CD4-positive, alpha-beta T cell treated with Interferon alpha-2 for 1 hour (primary cell): ENCODE measurements around the gene LGI4.
"Not testable (repeated sequence)": the region's sequence is repeated elsewhere in the genome, so short reads cannot be mapped to it uniquely, and the experiment has no call there.

Experiments used
- DNase-seq, 2 donors: peaks; one replicate each; pipeline ENCODE4 v3.0.0-alpha.2; 2020 to 2022

LGI4 gene

DNA sequence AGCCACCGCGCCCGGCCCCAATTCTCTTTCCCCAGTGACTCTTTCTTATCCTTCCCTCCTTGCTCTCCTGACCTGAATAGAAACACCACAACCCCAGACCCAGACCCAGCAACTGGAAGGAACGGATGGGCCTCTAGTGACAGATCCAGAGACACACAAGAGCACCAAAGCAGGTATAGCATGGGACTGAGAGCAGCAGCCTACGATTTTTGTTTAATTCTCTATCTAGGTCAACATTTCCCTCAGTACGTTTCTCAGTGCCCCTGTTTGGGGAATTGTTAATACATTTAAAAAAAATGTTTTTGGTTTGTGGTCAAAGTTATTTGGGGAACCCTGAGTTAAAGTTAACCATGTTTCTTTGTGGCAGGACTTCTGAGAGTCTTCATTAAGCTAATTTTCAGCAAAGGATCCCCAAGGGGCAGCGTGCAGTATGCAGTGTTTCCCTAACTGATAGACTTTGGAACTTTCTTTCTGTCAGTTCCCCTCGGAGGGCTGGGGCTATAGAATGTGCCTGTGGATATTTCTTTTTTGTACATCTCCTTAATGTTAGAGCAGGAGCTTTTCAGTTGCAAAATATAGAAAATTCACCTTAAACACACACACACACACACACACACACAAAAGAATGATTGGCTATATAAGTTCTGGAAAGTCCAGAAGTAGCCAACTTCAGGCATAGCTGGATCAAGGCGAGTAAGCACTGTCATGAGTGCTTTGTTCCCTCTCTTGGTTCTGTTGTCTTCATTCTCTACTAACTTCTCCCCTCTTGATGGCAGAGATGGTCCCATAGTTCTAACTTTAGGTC, 26.0 kb upstream of the LGI4 start:
- no peak for DNase-seq

DNA sequence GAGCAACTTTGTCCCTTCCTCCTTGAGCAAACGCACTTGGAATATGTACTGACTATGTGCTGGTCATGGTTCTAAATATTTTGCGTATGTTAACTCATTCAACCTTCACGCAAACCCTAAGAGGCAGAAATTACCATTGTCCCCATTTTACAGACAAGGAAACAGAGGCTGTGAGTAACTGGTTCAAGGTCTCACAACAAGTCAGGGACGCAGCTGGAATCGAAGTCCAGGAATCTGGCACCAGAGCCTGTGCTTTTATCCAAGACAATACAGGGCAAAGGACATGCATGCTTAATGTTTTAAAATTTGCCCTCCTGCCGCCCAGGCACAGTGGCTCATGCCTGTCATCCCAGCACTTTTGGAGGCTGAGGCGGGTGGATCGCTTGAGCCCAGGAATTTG, 24.7 kb upstream of the LGI4 start:
- DNase-seq = no peak

DNA sequence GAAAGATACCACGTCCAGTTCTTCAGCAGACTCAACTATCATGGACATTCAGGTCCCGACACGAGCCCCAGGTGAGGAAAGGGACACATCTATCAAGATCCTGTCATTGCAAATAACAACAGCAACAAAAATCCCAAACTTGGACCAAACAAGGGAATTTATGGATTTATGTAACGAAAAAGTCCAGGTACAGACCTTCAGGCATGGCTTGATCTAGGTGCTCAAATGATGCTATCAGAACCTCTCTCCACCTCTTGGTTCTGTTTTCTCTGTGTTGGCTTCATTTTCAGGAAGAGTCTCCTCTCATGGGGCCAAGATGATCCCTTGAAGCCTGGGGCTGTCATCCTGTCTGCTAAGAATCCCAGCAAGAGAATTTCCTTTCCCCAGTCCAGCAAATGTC, 22.6 kb upstream of the LGI4 start:
- DNase-seq = no peak

DNA sequence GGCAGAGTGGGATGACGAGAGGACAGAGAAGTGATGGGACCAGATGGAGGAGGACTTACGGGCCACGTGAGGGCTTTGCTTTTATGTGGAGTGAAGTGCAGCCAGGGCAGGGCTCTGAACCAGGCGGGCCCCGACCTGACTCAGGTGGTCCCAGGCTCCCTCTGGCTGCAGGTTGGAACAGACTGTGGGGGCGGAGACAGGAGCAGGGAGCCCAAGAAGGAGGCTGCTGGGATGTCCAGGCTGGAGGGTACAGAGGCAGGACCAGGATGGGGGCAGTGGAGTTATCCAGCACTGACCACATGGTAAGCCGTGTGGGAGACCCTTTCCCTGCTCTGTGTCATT, 21.8 kb upstream of the LGI4 start:
- DNase-seq = no peak

DNA sequence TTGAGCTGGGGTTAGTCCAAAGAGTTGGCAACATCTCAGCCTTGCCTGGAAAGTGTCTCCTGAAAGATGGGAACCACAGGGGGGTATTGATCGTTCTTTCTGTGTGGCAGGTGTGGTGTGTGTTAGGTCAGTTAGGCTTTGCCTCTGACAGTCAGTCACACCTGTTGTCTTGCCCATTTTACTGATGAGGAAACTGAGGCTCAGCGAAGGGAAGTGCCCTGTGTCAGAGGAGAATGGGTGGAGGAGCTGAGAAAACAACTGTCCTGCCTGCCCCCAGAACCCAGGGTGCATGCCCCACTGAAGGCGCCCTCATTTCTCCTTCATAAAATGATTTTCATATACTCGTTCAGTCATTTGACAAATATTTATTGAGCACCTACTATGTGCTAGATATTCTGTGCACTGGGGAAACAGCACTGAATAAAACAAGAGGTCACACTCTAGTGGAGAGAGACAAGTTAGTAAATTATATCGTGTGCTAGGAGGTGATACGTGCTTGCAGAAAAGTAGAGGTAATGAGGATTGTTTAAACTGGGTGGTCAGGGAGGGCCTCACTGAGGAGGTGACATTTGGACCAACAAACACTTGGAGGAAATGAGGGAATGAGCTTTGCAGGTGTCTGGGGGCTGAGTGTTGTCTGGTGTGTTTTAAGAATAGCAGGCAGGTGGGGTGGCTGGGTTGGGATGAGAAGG, 21.3 kb upstream of the LGI4 start:
- no peak for DNase-seq

DNA sequence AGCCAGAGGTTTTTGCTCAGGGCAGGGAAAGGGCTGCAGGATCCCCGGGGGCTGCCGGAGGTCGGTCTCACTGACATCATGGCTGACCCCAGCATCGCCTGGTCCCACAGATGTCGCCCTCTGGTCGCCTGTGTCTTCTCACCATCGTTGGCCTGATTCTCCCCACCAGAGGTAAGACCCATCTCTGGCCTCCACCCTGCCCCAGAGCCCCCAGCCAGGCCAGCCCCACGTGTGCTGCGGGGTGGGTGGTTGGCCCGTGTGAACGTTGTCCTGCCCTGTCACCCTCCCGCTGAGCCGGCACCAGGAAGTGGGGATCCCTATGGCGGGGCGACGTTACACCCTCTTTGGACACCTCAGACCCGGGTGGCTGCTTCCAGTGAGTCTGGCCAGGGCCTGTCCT, 20.6 kb upstream of the LGI4 start:
- DNase-seq = no peak

DNA sequence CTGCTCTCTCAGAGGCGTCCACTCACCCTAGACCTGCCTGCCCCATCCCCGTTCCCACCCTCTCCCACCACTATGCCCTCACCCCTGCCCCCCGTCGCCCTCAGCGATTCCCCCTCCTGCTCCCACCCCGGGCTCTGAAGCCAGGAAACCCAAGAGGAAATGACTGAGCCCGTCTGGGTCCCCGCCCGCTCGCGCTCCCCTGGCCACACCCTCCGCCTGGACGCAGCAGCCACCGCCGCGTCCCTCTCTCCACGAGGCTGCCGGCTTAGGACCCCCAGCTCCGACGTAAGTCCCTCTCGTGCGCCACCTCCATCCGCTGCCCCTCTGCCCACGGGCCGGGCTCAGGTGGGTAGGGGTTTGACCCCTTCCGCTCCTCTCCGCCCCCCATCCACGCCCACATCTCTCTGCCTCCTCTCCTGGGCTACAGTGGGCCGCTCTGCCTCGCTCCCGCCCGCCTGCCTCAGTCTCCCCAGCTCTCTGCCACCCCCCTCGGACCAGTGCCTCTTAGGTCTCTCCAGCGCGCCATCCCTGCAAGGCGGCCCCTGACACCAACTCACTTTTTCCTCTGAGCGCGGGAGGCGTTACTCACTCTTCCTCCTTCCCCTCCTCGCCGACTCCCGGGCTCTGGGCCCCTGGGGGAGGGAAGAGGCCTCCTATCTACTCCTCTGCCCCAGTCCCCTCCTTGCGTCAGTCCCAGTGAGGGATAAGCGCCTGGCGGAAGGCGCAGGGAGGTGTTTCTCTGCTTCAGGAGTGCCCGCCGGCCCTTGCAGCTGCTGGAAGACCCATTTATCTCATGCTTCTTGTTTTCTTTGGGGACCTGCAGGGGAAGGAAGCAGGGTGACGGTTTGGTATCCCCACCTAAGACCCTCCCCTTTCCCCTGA, 19.9 kb upstream of the LGI4 start, which contains the start of gene FXYD5:
TSS of gene FXYD5 (plus strand) at position 211 of the 882 bp plus-strand sequence. CDS start 816 bp downstream, outside the sequence.
- DNase-seq = peak; percentile 52 to 67

DNA sequence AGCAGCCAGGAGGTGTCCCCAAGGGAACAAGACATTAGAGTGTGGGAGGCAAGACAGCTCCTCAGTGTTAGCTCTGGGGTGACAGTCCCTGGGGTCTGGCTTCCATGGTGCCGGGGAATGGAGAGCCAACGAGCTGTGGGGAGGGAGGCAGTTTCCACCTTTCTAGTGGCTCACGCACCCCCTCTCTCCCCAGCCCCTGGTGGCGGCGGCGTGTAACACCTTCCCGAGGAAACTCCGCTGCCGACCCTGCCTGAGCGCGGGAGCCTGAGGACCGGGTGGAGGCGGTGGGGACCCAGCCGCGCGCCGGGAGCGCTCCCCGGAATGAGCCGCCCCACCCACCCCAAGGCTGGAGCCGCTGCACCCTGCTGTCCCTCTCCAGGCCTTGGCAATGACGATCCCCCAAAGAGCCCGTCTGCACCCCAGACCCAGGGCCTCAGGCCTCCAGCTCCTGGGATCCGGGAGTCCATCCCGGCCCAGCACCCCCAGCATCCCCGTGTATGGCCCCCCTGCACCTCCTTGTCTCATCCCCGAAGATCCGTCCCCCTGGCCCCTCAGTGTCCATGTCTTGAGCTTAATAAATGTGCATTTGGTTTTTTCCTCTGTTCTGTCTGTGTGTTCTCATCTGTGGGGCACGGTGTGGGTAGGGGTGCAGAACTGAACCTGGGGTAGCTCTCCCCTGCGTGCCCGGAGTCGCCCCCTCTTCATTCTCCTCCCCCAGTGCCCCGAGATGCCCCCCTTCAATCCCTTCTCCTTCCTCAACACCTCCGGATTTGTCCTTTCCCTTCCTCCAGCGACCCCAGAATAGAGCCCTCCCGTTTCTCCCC, 19.1 kb upstream of the LGI4 start:
- DNase-seq = peak; percentile 72 to 80

DNA sequence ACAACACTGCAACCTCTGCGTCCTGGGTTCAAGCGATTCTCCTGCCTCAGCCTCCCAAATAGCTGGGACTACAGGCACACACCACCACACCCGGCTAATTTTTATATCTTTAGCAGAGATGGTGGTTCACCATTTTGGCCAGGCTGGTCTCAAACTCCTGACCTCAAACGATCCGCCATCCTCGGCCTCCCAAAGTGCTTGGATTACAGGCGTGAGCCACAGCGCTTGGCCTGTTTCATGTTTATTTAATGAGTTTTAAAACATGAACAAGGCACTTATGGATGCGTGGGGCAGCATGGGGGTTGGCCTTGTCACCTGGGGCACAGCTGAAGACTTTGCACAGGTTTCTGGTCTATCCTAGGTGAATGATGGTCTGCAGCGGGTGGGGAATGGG, 18.3 kb upstream of the LGI4 start:
- DNase-seq = not testable (repeated sequence)

DNA sequence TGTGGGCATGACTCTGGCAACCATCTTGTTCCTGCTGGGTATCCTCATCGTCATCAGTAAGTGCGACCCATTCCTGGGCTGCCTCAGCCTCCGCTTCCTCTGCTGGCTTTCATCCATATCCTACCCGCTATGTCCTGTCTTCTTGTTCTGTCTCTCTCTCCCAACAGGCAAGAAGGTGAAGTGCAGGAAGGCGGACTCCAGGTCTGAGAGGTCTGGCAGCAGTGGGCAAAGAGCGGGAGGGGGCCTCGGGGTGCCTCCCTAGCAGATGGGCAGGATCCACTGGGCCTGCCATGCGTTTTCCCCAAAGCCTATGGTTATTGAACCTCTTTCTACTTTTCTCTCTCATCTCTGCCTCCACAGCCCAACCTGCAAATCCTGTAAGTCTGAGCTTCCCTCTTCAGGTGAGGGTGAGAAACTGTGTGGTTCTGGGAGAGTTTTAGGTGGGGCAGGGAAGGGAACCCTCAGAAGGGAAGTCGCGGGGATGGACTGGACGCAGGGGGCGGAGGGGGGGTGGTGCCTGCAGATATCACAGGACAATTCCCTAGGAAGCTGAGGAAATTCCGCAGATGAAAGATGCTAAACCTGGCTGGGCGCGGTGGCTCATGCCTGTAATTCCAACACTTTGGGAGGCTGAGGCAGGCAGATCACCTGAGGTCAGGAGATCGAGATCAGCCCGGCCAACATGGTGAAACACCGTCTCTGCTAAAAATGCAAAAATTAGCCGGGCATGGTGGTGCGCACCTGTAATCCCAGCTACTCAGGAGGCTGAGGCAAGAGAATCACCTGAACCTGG, 16.6 kb upstream of the LGI4 start:
- no peak for DNase-seq

DNA sequence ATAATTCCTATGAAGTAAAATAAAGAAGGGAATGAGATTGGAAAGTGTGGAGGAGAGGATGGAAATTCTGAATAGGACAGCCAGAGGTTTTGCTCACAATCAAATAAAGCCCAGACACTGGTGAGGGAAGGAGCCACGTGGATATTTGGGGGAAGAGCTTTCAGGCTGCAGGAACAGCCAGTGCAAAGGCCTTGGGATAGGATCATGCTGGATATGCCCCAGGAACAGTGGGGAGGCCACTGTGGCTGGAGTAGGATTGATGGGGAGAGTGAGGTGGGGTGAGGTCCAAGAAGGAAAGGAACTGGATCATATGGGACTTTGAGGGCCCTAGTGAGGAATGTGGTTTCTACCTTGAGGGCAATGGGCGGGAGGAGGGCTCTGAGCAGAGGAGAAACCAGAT, 15.6 kb upstream of the LGI4 start:
- no peak for DNase-seq

DNA sequence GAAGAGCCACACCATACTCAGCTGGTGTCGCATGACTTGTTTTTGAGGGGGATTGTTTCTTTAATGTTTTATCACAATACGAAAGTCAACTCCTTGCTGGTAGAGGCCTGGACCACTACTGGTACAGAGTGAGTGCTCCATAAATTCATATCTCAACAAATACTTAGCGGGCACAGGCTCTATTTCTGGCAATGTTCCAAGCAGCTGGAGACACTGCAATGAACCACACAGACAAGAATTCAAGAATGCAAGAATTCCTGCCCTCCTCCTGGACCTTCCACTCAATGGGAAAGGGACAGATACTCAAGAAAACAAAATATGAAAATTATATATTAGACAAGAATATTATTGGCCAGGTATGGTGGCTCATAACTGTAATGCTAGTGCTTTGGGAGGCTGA, 14.6 kb upstream of the LGI4 start:
- DNase-seq = no peak

DNA sequence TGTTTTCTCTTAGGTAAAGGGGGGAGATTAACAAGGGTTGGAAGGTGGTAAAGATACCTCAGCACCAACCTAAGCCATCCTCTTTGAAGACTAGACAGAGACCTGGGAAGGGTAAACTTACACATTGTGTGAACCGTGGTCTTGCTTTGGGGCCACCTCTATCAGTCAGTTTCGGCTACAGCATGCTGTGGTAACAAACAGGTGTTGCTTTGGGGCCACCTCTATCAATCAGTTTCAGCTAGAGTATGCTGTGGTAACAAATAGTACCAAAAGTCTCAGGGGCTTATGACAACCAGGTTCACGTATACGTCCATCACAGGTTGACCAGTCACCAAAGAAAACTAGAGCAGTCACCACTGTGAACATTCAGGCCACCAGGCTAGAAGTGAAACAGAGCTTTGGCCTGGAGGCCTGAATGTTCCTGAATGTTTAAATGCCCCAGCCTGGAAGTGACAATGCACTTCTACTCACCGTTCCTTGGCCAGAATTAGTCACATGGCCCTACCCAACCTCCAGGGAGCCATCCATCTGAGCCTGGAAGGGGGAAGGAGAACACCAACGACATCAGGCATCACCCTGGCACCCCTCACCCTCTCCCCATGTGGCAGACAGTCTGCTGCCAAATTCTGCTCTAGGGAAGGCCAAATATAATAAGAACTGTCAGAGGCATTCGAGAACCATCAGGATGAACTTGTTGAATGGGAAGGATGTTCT, 12.0 kb upstream of the LGI4 start:
- peak in 1 of 2 donors; percentile 8 for DNase-seq

DNA sequence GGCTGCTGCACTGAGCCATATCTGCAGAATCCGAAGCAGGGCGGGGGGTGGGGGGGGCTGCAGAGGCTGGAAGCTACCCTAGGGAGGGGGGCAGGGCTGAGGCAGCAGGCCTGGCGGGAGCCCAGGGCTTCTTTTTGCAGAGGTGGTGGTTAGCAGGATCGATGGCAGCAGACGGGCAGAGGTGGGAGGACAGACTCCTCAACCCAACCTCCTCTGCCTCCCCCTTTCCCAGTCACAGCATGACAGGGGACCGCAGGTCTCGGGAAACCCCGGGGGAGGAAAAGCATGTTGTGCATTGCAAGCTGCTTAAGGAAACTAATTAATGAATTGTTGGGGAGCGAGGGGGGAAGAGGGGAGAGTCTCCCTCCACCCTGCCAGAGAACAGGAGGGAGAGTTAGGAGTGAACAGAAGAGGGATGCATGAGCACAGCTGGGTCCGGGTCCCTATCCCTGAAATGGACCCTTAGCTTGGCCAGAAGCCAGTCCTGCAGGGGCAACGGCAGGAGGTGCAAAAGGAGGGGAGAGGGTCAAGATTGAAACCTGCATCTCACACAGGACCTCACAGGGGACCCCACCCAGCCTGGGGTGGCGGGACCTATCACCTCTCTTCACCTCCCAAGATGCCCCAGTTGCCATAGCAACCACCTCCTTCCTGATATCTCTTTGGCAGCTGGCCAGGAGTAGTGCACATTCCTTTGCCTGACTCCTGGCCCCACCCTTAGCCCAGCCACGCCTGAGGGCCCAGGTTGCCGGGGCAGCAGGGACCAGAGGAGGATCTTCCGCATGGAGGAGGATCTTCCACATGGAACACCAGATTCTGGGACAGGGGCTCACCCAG, 10.0 kb upstream of the LGI4 start:
- DNase-seq = peak; percentile 30 to 66

DNA sequence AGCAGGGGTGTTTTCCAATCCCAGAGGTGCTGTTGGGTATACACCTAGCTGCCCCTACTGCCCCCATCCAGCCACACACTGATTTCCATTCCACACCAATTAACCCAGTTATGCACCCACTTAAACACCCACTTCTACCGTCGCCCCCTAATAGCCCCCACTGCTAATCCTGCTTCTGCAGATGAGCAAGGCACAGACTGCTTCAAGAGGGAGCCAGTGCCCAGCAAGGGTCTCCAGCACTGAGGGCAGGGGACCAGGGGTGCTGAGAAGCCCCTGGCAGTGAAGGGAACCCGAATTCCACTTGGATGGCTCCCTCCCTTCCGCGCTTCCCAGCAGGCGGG, 9.4 kb upstream of the LGI4 start:
- no peak for DNase-seq

DNA sequence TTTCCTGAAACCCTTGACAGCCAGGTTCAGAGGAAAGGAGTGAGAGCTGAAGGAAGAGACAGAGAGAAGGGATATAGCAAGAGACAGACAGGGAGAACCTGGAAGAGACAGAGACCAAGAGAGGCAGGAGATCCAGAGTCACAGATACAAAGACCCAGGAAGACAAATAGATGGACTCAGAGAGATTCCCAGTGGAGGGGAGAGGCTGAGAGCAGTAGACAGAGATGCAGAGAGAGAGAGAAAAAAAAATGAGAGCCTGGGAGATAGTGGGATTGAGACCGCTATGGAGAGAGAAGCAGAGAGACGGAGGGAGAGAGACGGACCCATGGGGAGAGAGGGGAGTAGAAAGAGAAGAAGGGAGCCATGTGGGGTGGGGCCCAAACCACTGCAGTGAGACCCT, 9.0 kb upstream of the LGI4 start:
- no peak for DNase-seq

DNA sequence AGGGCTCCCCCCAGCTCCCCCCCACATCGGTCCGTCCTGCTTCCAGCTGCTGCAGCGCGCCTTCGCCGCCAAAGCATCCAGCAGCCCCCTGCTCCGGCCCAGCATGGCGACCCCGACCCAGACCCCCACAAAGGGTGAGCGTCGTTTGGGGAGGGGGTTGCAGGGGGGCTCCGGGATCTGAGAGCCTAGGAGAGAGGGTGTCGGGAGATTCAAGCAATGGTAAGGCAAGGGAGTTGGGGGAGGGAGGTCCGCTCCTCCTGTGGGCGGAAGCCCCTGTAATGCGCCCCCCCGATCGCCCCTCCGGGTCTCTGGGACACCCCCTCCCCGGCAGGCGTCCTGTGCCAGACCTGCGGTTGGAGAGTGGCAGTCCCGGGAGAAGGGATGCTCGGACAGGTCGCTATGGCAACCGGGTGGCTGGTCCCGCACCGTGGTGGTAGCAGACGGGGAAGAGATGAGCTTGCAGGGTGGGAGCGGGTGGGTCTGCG, 8.4 kb upstream of the LGI4 start, which contains the start of gene FXYD7:
TSS of gene FXYD7 (plus strand) at position 25 of the 485 bp plus-strand sequence. CDS start at position 104, 79 bp downstream.
- DNase-seq = no peak

DNA sequence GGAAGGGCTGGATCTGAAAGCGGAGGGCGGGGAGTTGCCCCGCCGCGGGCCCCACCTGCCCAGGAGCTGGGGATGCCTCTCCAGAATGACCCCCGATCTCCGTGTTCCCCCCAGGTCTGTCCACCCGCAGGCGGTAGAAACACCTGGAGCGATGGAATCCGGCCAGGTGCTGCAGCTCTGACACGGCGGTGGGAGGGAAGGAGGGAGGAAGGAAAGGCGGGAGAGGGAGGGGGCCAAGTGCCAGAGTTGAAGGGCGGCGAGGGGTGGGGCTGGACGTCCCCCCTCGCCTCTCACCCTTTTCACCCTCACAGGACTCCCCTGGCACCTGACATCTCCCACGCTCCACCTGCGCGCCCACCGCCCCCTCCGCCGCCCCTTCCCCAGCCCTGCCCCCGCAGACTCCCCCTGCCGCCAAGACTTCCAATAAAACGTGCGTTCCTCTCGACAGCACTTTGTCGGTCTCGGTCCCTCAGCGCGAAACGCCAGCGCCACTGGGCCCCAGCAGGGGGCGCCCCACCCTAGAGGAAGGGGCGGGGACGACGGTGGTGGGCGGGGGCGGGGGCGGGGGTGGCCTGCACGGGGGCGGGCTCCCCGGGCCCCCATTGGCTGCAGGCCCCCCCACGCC, 7.9 kb upstream of the LGI4 start:
- DNase-seq = peak; percentile 70 to 86

DNA sequence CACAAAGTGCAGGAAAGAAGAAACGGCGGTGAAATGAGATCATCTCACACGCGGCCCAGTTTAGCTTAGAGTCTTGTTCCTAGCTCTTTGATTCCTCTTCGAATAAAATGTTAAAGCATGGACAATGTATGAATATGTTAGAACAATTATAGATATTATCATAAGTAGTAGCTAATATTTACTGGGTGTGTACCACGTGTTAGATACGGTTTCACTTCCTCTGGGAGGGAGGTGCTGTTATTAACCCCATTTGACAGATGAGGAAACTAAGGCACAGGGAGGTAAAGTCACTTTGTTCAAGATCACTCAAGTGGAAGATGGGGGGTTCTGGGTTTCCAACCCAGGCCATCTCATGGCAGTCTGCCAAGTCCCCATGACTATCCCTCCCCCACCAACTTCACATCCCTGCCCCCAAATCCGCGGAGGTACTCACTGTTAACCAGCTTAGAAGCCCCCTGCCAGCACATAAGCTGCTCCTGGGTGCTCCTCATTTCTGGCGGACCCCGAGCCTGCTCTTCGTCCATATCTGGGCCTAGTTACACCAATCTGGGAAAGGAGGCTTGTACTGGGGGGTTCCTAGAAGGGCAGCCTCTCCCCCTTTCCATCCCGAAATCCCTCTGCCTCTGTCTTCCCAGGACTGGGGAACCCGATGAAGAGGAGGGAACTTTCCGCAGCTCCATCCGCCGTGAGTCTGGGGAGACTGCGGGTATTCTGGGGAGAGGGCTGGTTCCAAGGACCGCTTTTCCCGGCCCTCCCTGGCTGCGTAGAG, 7.2 kb upstream of the LGI4 start:
- no peak for DNase-seq
